GM21786 (cell line): ENCODE results near the gene UVSSA.
"Not testable (repeated sequence)": the region's sequence is repeated elsewhere in the genome, so short reads cannot be mapped to it uniquely, and the experiment has no call there.

ENCODE experiments used
- ATAC-seq: cut with Tn5 transposase; IDR thresholded peaks from one replicate; pipeline ENCODE4 v1.9.1; 2021; ENCODE audit not compliant: unreplicated experiment

UVSSA gene

DNA sequence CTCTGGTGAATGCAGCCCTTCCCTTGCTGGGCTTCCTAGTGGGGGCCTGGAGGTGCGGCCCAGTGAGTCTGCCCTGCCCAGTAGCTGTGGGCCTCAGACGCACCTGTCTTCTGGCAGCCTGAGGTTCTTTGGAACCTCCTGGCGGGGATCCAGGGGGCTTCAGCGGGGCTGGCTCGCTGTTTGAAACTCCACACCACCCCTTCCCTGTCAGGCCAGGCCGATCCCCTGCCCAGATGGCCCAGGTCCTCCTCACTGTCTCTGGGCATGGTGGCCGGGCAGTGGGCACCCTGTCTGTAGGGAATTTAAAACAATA, 69.9 kb downstream of the UVSSA start:
- ATAC-seq, result no peak

GRCh38 chr4:1417522-1418390, 70.7 kb downstream of the UVSSA start:
- no peak for ATAC-seq

DNA sequence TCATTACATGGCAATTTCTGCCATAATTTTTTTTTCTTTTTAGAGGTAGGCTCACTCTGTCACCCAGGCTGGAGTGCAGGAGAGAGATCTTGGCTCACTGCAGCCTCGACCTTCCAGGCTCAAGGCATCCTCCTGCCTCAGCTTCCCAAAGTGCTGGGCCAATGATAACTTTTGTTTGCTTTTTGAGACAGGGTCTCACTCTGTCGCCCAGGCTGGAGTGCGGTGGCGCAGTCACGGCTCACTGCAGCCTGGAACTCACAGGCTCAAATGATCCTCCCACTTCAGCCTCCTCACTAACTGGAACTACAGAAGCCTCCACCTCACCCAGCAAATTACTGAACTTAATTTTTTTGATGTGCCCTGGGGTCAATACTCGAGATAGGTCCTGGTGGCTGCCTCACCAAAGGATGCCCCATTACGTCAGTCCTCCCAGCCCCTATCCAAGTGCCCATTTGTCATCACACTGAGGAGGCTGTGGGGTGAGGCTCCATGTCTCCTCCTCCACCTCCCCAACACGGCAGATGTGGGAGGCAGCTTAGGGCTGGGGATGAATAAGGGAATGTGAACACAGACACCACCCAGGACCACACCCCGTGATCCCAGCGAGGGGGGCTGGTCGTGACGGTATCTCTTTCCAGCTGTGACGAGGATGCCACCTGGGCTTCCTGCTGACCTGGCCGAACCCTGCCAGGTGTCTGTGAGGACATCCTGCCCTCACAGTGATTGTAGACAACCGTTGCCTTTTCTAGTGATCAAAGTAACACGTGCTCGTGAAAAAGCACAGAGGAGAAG, 71.7 kb downstream of the UVSSA start:
- ATAC-seq, result no peak

- ATAC-seq, result no peak
Observed at GRCh38 chr4:1419708-1420107, 72.7 kb downstream of the UVSSA start.

DNA sequence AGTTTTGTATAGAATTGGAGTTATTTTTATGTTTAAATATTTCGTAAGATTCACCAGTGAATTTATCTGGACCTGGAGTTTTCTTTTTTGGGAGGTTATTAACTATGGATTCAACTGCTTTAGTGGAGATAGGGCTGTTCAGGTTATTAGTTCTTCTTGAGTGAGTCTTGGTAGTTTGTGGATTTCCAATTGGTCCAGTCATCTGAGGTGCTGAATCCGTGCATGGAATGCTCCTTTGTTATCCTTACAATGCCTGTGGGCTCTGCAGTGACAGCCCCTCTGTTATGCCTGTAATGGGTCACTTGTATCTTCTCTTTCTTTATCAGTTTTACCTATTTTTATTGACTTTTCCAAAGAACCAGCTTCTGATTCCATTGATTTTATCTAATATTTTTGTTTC, 74.6 kb downstream of the UVSSA start:
- no peak for ATAC-seq

GRCh38 chr4:1427010-1427409, 80.0 kb downstream of the UVSSA start:
- ATAC-seq, result no peak

DNA sequence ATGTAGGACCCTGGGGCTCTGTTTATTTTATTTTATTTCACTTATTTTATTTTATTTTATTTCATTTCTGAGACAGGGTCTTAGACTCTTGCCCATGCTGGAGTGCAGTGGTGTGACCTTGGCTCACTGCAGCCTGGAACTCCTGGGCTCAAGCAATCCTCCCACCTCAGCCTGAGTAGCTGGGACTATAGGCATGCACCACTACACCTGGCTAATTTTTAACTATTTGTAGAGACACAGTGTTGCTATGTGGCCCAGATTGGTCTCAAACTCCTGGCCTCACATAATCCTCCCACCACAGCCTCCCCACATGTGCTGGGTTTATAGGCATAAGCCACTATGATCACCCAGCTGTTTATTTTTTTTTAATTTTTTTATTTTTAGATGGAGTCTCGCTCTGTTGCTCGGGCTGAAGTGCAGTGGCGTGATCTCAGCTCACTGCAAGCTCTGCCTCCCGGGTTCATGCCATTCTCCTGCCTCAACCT, 96.7 kb downstream of the UVSSA start:
- not testable (repeated sequence) for ATAC-seq
